T-helper 17 cell (primary cell): ENCODE data around the gene OR10G6. TPM values are rescaled to one million over a fixed set of nuclear protein-coding genes. Genes with fewer than 3 reads are reported as not detected.

ENCODE experiments used
- ATAC-seq: fragments of 150-1000 bp; cut with Tn5 transposase; 2 replicates; pipeline ENCODE4 v1.10.0; 2021; ENCODE audit warnings: mild to moderate bottlenecking, moderate library complexity
- DNase-seq, 3 donors: peaks; one replicate each; pipeline versions ENCODE4 v3.0.0 to v3.0.0-alpha.2; 2020 to 2021
- H3K9me3 ChIP-seq: one replicate; pipeline ENCODE4 v1.7.0; 2013; ENCODE audit warnings: low read length, mild to moderate bottlenecking; ENCODE audit not compliant: control insufficient read depth, poor library complexity, severe bottlenecking
- H3K27ac Mint-ChIP-seq: one replicate; pipeline ENCODE4 v1.8.0; 2022; ENCODE audit warnings: mild to moderate bottlenecking, moderate library complexity, mixed read lengths
- H3K27me3 Mint-ChIP-seq: one replicate; pipeline ENCODE4 v1.8.0; 2022; ENCODE audit warnings: mixed read lengths
- H3K36me3 Mint-ChIP-seq: one replicate; pipeline ENCODE4 v1.8.0; 2022; ENCODE audit warnings: low read depth, mixed read lengths
- H3K4me1 Mint-ChIP-seq: one replicate; pipeline ENCODE4 v1.8.0; 2022; ENCODE audit warnings: mild to moderate bottlenecking, mixed read lengths
- H3K4me3 Mint-ChIP-seq: one replicate; pipeline ENCODE4 v1.8.0; 2022; ENCODE audit warnings: mild to moderate bottlenecking, moderate library complexity, mixed read lengths
- total RNA-seq, 4 donors: library from RNA in 2 of 4; stranded (reverse) in 2 of 4; gene quantifications; one replicate each; pipeline ENCODE4 v1.2.3 and lab custom pipeline; 2022 to 2026

OR10G6 gene
- total RNA-seq, 2 donors from 2014 or later = not detected

GRCh38 chr11:123945132-123945531, 49.8 kb downstream of the OR10G6 start:
- Mint-ChIP-seq H3K4me1 (no peaks in the 10 kb centered on the region), H3K4me3 (no peak overlapping the region), H3K36me3 (no peaks in the 10 kb centered on the region), H3K27me3 (peaks cover 21% of the 10 kb centered on the region), H3K27ac (no peak overlapping the region)
- H3K9me3 ChIP-seq = no peaks in the 10 kb centered on the region
- ATAC-seq (no peak), DNase-seq (no peak)

Other genes starting within 250 kb of the OR10G6 start
- not detected for gene OR6X1, start 240.6 kb downstream of the OR10G6 start, total RNA-seq
- gene OR6M1, start 188.8 kb downstream of the OR10G6 start, total RNA-seq = not detected
- not detected for gene TMEM225, start 109.5 kb downstream of the OR10G6 start, total RNA-seq
- not detected for gene OR8D4, start 93.0 kb downstream of the OR10G6 start, total RNA-seq
- gene OR4D5, start 55.5 kb downstream of the OR10G6 start, total RNA-seq = not detected
- not detected for gene OR6T1, start 51.3 kb downstream of the OR10G6 start, total RNA-seq
- gene OR10S1, start 17.4 kb downstream of the OR10G6 start, total RNA-seq = not detected
- gene OR10G4, start 17.8 kb upstream of the OR10G6 start, total RNA-seq = not detected
- gene OR10G9, start 27.9 kb upstream of the OR10G6 start, total RNA-seq = not detected
- not detected for gene OR10G8, start 31.6 kb upstream of the OR10G6 start, total RNA-seq
- gene OR10G7, start 46.2 kb upstream of the OR10G6 start, total RNA-seq = not detected
- gene VWA5A, start 120.3 kb upstream of the OR10G6 start, total RNA-seq = 1 to 10 TPM; 4.7 to 5.4 TPM
- gene OR10D3, start 188.2 kb upstream of the OR10G6 start, total RNA-seq = not detected
- gene OR8G1, start 245.9 kb upstream of the OR10G6 start, total RNA-seq = not detected